H1 (cell line): ENCODE measurements around the gene MRPS12. TPM values are rescaled to one million over a fixed set of nuclear protein-coding genes. Genes with fewer than 3 reads are reported as not detected.

ENCODE experiments used
- BACH1 ChIP-seq: IDR thresholded peaks from 2 replicates; pipeline ENCODE4 v1.6.1; 2012; ENCODE audit warnings: low read length, improper control_type of control experiment
- BCL11A ChIP-seq, 2 experiments: IDR thresholded peaks; one replicate each; pipeline ENCODE4 v1.6.1; 2011; ENCODE audit warnings: low read depth in 2 of 2, low read length in 2 of 2, mild to moderate bottlenecking in 2 of 2
- BRCA1 ChIP-seq: IDR thresholded peaks from 2 replicates; pipeline ENCODE4 v1.6.1; 2012; ENCODE audit warnings: low read depth, low read length, improper control_type of control experiment
- CBX8 ChIP-seq: fragments of 300-800, 300-1000 bp; sonication (generic); IDR thresholded peaks from 2 replicates; pipeline ENCODE4 v1.7.1; 2016; ENCODE audit warnings: low read depth, low read length, borderline replicate concordance
- CEBPB ChIP-seq: IDR thresholded peaks from 2 replicates; pipeline ENCODE4 v1.6.1; 2012; ENCODE audit warnings: low read depth, low read length
- CHD1 ChIP-seq: IDR thresholded peaks from 2 replicates; pipeline ENCODE4 v1.6.1; 2012; ENCODE audit warnings: low read depth, low read length, improper control_type of control experiment
- EGR1 ChIP-seq: IDR thresholded peaks from 2 replicates; pipeline ENCODE4 v1.6.1; 2011; ENCODE audit warnings: low read depth, low read length, borderline replicate concordance
- FOSL1 ChIP-seq: IDR thresholded peaks from 2 replicates; pipeline ENCODE4 v1.6.1; 2011; ENCODE audit warnings: mild to moderate bottlenecking, low read depth, low read length, moderate library complexity; ENCODE audit not compliant: insufficient read depth
- GABPA ChIP-seq: IDR thresholded peaks from 2 replicates; pipeline ENCODE4 v1.6.1; 2011; ENCODE audit warnings: mild to moderate bottlenecking, low read length, moderate library complexity, borderline replicate concordance; ENCODE audit not compliant: insufficient read depth
- JUND ChIP-seq: IDR thresholded peaks from 2 replicates; pipeline ENCODE4 v1.6.1; 2011; ENCODE audit warnings: mild to moderate bottlenecking, improper control_type of control experiment, low read length
- KDM1A ChIP-seq: fragments of 200-600, 300-600 bp; sonication (generic); IDR thresholded peaks from 2 replicates; pipeline ENCODE4 v1.7.1; 2016; ENCODE audit warnings: mild to moderate bottlenecking, low read length, borderline replicate concordance
- NANOG ChIP-seq: IDR thresholded peaks from 2 replicates; pipeline ENCODE4 v1.6.1; 2011; ENCODE audit warnings: low read length, low read depth, mild to moderate bottlenecking, inconsistent platforms; ENCODE audit not compliant: insufficient read depth, poor library complexity, severe bottlenecking
- PHF8 ChIP-seq: fragments of 200-600 bp; sonication (generic); conservative IDR thresholded peaks from 2 replicates; pipeline ENCODE4 v1.7.1; 2012; ENCODE audit warnings: low read depth, mild to moderate bottlenecking, inconsistent platforms, low read length, moderate library complexity
- POLR2AphosphoS5 ChIP-seq: IDR thresholded peaks from 2 replicates; pipeline ENCODE4 v1.6.1; 2011; ENCODE audit warnings: low read depth, low read length
- POU5F1 ChIP-seq: IDR thresholded peaks from 2 replicates; pipeline ENCODE4 v1.6.1; 2011; ENCODE audit warnings: low read depth, mild to moderate bottlenecking, low read length, moderate library complexity
- RBBP5 ChIP-seq: IDR thresholded peaks from 2 replicates; pipeline ENCODE4 v1.7.1; 2012; ENCODE audit warnings: low read depth, mild to moderate bottlenecking, inconsistent platforms, low read length, moderate library complexity, borderline replicate concordance
- SIN3A ChIP-seq, 2 experiments: IDR thresholded peaks in 1 of 2; conservative IDR thresholded peaks in 1 of 2; 2 replicates each; pipeline ENCODE4 v1.6.1; 2011 to 2012; ENCODE audit warnings: low read length in 2 of 2, improper control_type of control experiment in 1 of 2, low read depth in 1 of 2, mild to moderate bottlenecking in 1 of 2
- SP2 ChIP-seq: IDR thresholded peaks from 2 replicates; pipeline ENCODE4 v1.6.1; 2012; ENCODE audit warnings: mild to moderate bottlenecking, low read length, inconsistent platforms
- SUZ12 ChIP-seq: fragments of 200-600 bp; sonication (generic); IDR thresholded peaks from 2 replicates; pipeline ENCODE4 v1.6.1; 2012; ENCODE audit warnings: mild to moderate bottlenecking, inconsistent platforms, low read length, moderate library complexity, mixed read lengths
- TAF1 ChIP-seq: IDR thresholded peaks from 2 replicates; pipeline ENCODE4 v1.6.1; 2011; ENCODE audit warnings: mild to moderate bottlenecking, low read depth, low read length
- TAF7 ChIP-seq: optimal IDR thresholded peaks from 2 replicates; pipeline ENCODE3; 2011; ENCODE audit warnings: low read depth, mild to moderate bottlenecking, inconsistent platforms, low read length, moderate library complexity, borderline replicate concordance
- TBP ChIP-seq: IDR thresholded peaks from 2 replicates; pipeline ENCODE4 v1.6.1; 2011; ENCODE audit warnings: low read depth, low read length, improper control_type of control experiment
- TCF12 ChIP-seq: IDR thresholded peaks from 2 replicates; pipeline ENCODE4 v1.6.1; 2011; ENCODE audit warnings: low read depth, mild to moderate bottlenecking, low read length
- ZNF274 ChIP-seq: IDR thresholded peaks from 2 replicates; pipeline ENCODE4 v1.7.0; 2012; ENCODE audit warnings: low read length, borderline replicate concordance; ENCODE audit errors: extremely low read depth
- polyA plus RNA-seq, 7 experiments: library from polyadenylated mRNA; depleted of rRNA in 3 of 7; stranded (reverse) in 5 of 7; unstranded in 2 of 7; fragments of >200 nt in 5 of 7; fragments of 200-250 nt in 2 of 7; gene quantifications; 1 replicate in 5 of 7; 2 replicates in 1 of 7; 4 replicates in 1 of 7; pipeline versions ENCODE4 v1.2.1 to v1.2.3, GENCODE V29; 2011 to 2013; ENCODE audit warnings: missing spikeins in 2 of 7, mixed read lengths in 2 of 7
- total RNA-seq: library from RNA; stranded (reverse); fragmentation: NEBNext Ultra II Directional; extraction: Animal tissue kit (Norgen Biotek cat#: 25700); gene quantifications from 2 replicates; pipeline ENCODE4 v1.2.1, GENCODE V29; 2021
- TF ChIP-seq, protein P1 (sequence below): IDR thresholded peaks from 2 replicates; pipeline ENCODE4 v1.6.1; 2012; ENCODE audit warnings: inconsistent platforms

Gene MRPS12
- total and polyA plus RNA-seq, 2 of the 8 experiments (the other 6 are each of a cell fraction or from before 2014, with no cell fraction given), result 79.0 to 175 TPM

DNA sequence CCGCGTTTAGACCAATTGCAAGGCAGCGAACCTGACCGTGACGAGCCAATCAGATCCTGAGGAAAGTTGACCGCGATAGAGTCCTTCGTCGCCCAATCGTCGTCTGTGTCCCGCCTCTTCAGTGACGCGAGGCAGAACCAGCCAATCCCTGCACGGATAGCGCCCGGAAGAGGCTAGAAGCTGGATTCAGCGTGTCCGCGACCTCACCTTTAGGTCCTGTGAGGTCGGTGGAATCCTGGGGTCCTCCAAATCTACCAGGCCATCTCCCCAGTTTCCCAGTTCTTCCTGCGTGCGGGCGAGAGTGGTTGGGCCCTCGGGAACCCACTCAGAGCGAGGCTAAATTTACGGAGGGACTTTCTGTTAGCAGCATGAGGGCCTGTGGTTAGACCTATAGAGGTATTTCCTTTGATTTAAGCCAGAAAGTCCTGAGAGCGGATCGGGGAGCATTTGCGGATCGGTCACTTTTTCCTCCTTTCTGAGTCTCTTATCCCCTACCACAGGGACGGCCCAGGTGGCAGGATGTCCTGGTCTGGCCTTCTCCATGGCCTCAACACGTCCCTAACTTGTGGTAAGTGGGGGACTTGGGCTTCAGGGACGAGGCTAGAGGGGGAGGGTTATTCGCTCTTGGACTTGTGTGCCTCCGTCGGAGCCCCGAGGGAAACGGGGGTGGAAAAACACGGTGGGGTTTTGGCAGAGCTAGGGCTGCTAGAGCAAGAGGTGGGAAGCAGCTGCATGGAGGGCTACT lies at the start of gene MRPS12 (continued):
- peak; percentile 84; the same call in 1 of the 2 replicates for TF ChIP-seq KDM1A
- TF ChIP-seq ZNF274, result no peak
- no peak for TF ChIP-seq PHF8
- no peak for TF ChIP-seq FOSL1
- TF ChIP-seq CBX8, result no peak
- TF ChIP-seq TCF12, result no peak
- peak; percentile 62 for TF ChIP-seq POLR2AphosphoS5
- TF ChIP-seq CHD1, result no peak
- TF ChIP-seq, protein P1, sequence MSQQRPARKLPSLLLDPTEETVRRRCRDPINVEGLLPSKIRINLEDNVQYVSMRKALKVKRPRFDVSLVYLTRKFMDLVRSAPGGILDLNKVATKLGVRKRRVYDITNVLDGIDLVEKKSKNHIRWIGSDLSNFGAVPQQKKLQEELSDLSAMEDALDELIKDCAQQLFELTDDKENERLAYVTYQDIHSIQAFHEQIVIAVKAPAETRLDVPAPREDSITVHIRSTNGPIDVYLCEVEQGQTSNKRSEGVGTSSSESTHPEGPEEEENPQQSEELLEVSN, result no peak
- TF ChIP-seq SIN3A (conservative IDR thresholded peaks at IDR 0.05 in 1 of 2, IDR thresholded peaks at IDR 0.05 in 1 of 2; ENCODE audit: low read depth in 1 of 2, low read length in 2 of 2), result peak in 1 of 2 experiments; percentile 69; a peak in 2 of 4 replicates
- TF ChIP-seq EGR1, result no peak
- no peak for TF ChIP-seq SUZ12
- TF ChIP-seq TAF7, result peak; percentile 84
- TF ChIP-seq NANOG, result no peak
- peak; percentile 61 for TF ChIP-seq TAF1
- no peak for TF ChIP-seq BACH1
- TF ChIP-seq TBP, result peak; percentile 74; the same call in 1 of the 2 replicates
- TF ChIP-seq JUND, result no peak
- TF ChIP-seq RBBP5, result 0 out of 2 replicates have a peak, but pooled peaks have one; percentile 8
- TF ChIP-seq BRCA1, result no peak
- TF ChIP-seq SP2, result peak; percentile 62
- no peak for TF ChIP-seq POU5F1
- TF ChIP-seq BCL11A (IDR thresholded peaks at IDR 0.05; ENCODE audit: low read depth in 2 of 2, low read length in 2 of 2), result no peak
- no peak for TF ChIP-seq GABPA
- TF ChIP-seq CEBPB, result no peak
